HCT116 (cell line): Measurements from ENCODE around the gene GRID2. TPM values are rescaled to one million over a fixed set of nuclear protein-coding genes. Genes with fewer than 3 reads are reported as not detected.

Experiments used
- ATAC-seq: fragments of 200-7000 bp; cut with Tn5 transposase; 2 replicates; pipeline ENCODE4 v1.9.1; 2020; ENCODE audit warnings: mild to moderate bottlenecking, moderate library complexity
- BruUV-seq: library from RNA; stranded (reverse); fragments of 400-500 nt; replicated peaks from 2 replicates; lab custom pipeline; 2021; lab: Mats Ljungman, UMichigan
- CTCF ChIA-PET: fragments of 300-600 bp; sonication (Branson Sonifier 250); formaldehyde crosslinking; loops from one replicate; lab custom pipeline; 2021; ENCODE audit warnings: antibody characterized with exemption; lab: Charles Lee
- POLR2A ChIA-PET: fragments of 300-600, 350-600 bp; sonication (Branson Sonifier 250); formaldehyde crosslinking; loops from one replicate; lab custom pipeline; 2021; ENCODE audit warnings: antibody characterized with exemption; lab: Charles Lee
- RAD21 ChIA-PET, 2 experiments: fragments of 300-600 bp; sonication (Branson Sonifier 250); formaldehyde crosslinking; loops; one replicate each; lab custom pipeline; 2023; ENCODE audit warnings: low total read pairs in 2 of 2; ENCODE audit not compliant: uncharacterized antibody in 2 of 2, unreplicated experiment in 2 of 2, low non-redundant PET in 1 of 2; lab: Charles Lee
- DNase-seq: peaks from one replicate; pipeline ENCODE4 v3.0.0-alpha.2; 2010; ENCODE audit warnings: low read depth, low spot score
- H2AFZ ChIP-seq: fragments of 200-600 bp; shearing (Covaris generic), sonication (generic); 2 replicates; pipeline ENCODE4 v1.6.1; 2017; ENCODE audit warnings: low read depth, mixed run types, mixed read lengths, antibody characterized with exemption, low read length; ENCODE audit not compliant: poor library complexity, severe bottlenecking
- H3K27ac ChIP-seq: 2 replicates; pipeline ENCODE4 v1.5.1; 2012; ENCODE audit warnings: low read depth, low read length
- H3K27me3 ChIP-seq: fragments of 200-600 bp; sonication (generic); 2 replicates; pipeline ENCODE4 v1.6.1; 2016; ENCODE audit warnings: mixed run types, low read length, mixed read lengths; ENCODE audit not compliant: insufficient read depth
- H3K36me3 ChIP-seq, 2 experiments: fragments of 200-500 bp in 1 of 2; fragments of 200-600 bp in 1 of 2; sonication (Bioruptor generic) in 1 of 2; sonication (generic) in 1 of 2; 2 replicates each; pipeline versions ENCODE4 v1.5.1 to v1.6.1; 2014 to 2016; ENCODE audit warnings: low read length in 2 of 2, inconsistent platforms in 1 of 2, mixed read lengths in 1 of 2, mixed run types in 1 of 2; ENCODE audit not compliant: insufficient read depth in 2 of 2, control insufficient read depth in 1 of 2
- H3K4me1 ChIP-seq, 2 experiments: fragments of 200-600 bp in 1 of 2; sonication (generic) in 1 of 2; 2 replicates each; pipeline versions ENCODE4 v1.5.1 to v1.6.1; 2012 to 2017; ENCODE audit warnings: low read length in 2 of 2, inconsistent platforms in 1 of 2, mild to moderate bottlenecking in 1 of 2, mixed read lengths in 1 of 2, mixed run types in 1 of 2, moderate library complexity in 1 of 2; ENCODE audit not compliant: insufficient read depth in 2 of 2, control insufficient read depth in 1 of 2
- H3K4me2 ChIP-seq: fragments of 200-600 bp; sonication (generic); 2 replicates; pipeline ENCODE4 v1.6.1; 2017; ENCODE audit warnings: mixed run types, low read length, mixed read lengths
- H3K4me3 ChIP-seq, 2 experiments: fragments of 200-600 bp in 1 of 2; sonication (generic) in 1 of 2; replicated peaks in 1 of 2; 2 replicates each; pipeline ENCODE4 v1.5.1; 2011 to 2016; ENCODE audit warnings: low read length in 2 of 2, control low read depth in 1 of 2, low read depth in 1 of 2, mild to moderate bottlenecking in 1 of 2, mixed read lengths in 1 of 2, mixed run types in 1 of 2
- H3K79me2 ChIP-seq: fragments of 200-600 bp; sonication (generic); 2 replicates; pipeline ENCODE4 v1.6.1; 2017; ENCODE audit warnings: mild to moderate bottlenecking, mixed run types, low read length, moderate library complexity, mixed read lengths; ENCODE audit not compliant: insufficient read depth
- H3K9ac ChIP-seq: fragments of 200-600 bp; sonication (generic); 2 replicates; pipeline ENCODE4 v1.6.1; 2016; ENCODE audit warnings: low read length, mixed read lengths
- H3K9me2 ChIP-seq: fragments of 200-600 bp; sonication (generic), shearing (Covaris generic); 2 replicates; pipeline ENCODE4 v1.6.1; 2017; ENCODE audit warnings: mixed run types, mild to moderate bottlenecking, moderate library complexity; ENCODE audit not compliant: insufficient read depth
- H3K9me3 ChIP-seq, 2 experiments: fragments of 200-500 bp in 1 of 2; fragments of 200-600 bp in 1 of 2; sonication (Bioruptor generic) in 1 of 2; sonication (generic) in 1 of 2; 2 replicates each; pipeline ENCODE4 v1.6.1; 2014 to 2017; ENCODE audit warnings: low read length in 2 of 2, mixed read lengths in 2 of 2, inconsistent platforms in 1 of 2, low read depth in 1 of 2, mild to moderate bottlenecking in 1 of 2, mixed run types in 1 of 2, moderate library complexity in 1 of 2; ENCODE audit not compliant: control insufficient read depth in 1 of 2, insufficient read depth in 1 of 2
- H4K20me1 ChIP-seq: fragments of 200-600 bp; sonication (generic), shearing (Covaris generic); 2 replicates; pipeline ENCODE4 v1.6.1; 2017; ENCODE audit warnings: mixed run types, mild to moderate bottlenecking, moderate library complexity; ENCODE audit not compliant: insufficient read depth
- ATF3 ChIP-seq: IDR thresholded peaks from 2 replicates; pipeline ENCODE4 v1.6.1; 2012
- CBX3 ChIP-seq: IDR thresholded peaks from 2 replicates; pipeline ENCODE4 v1.6.1; 2012; ENCODE audit warnings: low read depth
- ELF1 ChIP-seq: IDR thresholded peaks from 2 replicates; pipeline ENCODE4 v1.6.1; 2012; ENCODE audit warnings: low read depth, borderline replicate concordance
- EZH2phosphoT487 ChIP-seq: fragments of 200-600 bp; IDR thresholded peaks from 2 replicates; pipeline ENCODE4 v1.6.1; 2018; ENCODE audit warnings: antibody characterized with exemption, borderline replicate concordance
- FOSL1 ChIP-seq: IDR thresholded peaks from 2 replicates; pipeline ENCODE4 v1.6.1; 2012; ENCODE audit warnings: low read depth
- JUND ChIP-seq: IDR thresholded peaks from 2 replicates; pipeline ENCODE4 v1.6.1; 2012
- MAX ChIP-seq: IDR thresholded peaks from 2 replicates; pipeline ENCODE4 v1.6.1; 2012
- POLR2AphosphoS5 ChIP-seq: IDR thresholded peaks from 2 replicates; pipeline ENCODE4 v1.6.1; 2011; ENCODE audit warnings: mild to moderate bottlenecking, low read depth, low read length, moderate library complexity
- SP1 ChIP-seq: IDR thresholded peaks from 2 replicates; pipeline ENCODE4 v1.6.1; 2012; ENCODE audit warnings: low read depth
- TCF7L2 ChIP-seq: IDR thresholded peaks from 2 replicates; pipeline ENCODE4 v1.7.0; 2011; ENCODE audit warnings: borderline replicate concordance, inconsistent platforms; ENCODE audit not compliant: insufficient read depth, insufficient read length; ENCODE audit errors: extremely low read depth
- YY1 ChIP-seq: IDR thresholded peaks from 2 replicates; pipeline ENCODE4 v1.6.1; 2011; ENCODE audit warnings: low read length, low read depth, moderate library complexity, mild to moderate bottlenecking; ENCODE audit not compliant: insufficient replicate concordance; ENCODE audit errors: extremely low read depth
- ZFX ChIP-seq: fragments of 450-650 bp; IDR thresholded peaks from 2 replicates; pipeline ENCODE4 v1.6.1; 2017
- ZNF274 ChIP-seq: fragments of 200-500 bp; sonication (Bioruptor generic); IDR thresholded peaks from 2 replicates; pipeline ENCODE4 v1.6.1; 2014; ENCODE audit warnings: mild to moderate bottlenecking, low read depth, low read length, inconsistent platforms
- intact Hi-C: fragments of 100-400 bp; cut with micrococcal nuclease; formaldehyde crosslinking; loops from 2 replicates; pipeline ENCODE4 v1.10.0; 2022
- total RNA-seq: library from RNA; stranded (reverse); gene quantifications from one replicate; pipeline ENCODE4 v1.2.1, GENCODE V29; 2021; ENCODE audit not compliant: unreplicated experiment
- TF ChIP-seq, protein P1 (sequence below): IDR thresholded peaks from 2 replicates; pipeline ENCODE4 v1.6.1; 2012; ENCODE audit warnings: low read depth
- TF ChIP-seq, protein P2 (sequence below): IDR thresholded peaks from 2 replicates; pipeline ENCODE4 v1.6.1; 2011; ENCODE audit warnings: mild to moderate bottlenecking, low read length, moderate library complexity; ENCODE audit not compliant: insufficient replicate concordance; ENCODE audit errors: extremely low read depth

Gene GRID2
- total RNA-seq, 1 experiment from 2014 or later: not detected

GRCh38 chr4:92524131-92524530 lies 220.4 kb downstream of the GRID2 start (continued):
- no peak for TF ChIP-seq MAX
- no peak for TF ChIP-seq CBX3

- no peak overlapping the region for H3K4me3 ChIP-seq
- BruUV-seq: no TSS peak
- no peaks in the 10 kb centered on the region for H4K20me1 ChIP-seq
- no peaks in the 10 kb centered on the region for H3K79me2 ChIP-seq
- ChIA-PET RAD21 (no interaction called here), CTCF (no interaction called here), POLR2A (no interaction called here)
- intact Hi-C loops: no loop called here
- no peaks in the 10 kb centered on the region for H3K36me3 ChIP-seq
- H3K9ac ChIP-seq: no peak overlapping the region
- ATAC-seq (no peak), DNase-seq (no peak)
- H3K27ac ChIP-seq: no peak overlapping the region
- TF ChIP-seq ZFX: no peak
- no peak for TF ChIP-seq CBX3
- no peak for TF ChIP-seq EZH2phosphoT487
- no peak for TF ChIP-seq YY1
- no peak for TF ChIP-seq TCF7L2
- no peaks in the 10 kb centered on the region for H3K27me3 ChIP-seq
- no peaks in the 10 kb centered on the region for H3K4me1 ChIP-seq
- H3K9me3 ChIP-seq: no peaks in the 10 kb centered on the region
- no peaks in the 10 kb centered on the region for H3K9me2 ChIP-seq
- H3K4me2 ChIP-seq: no peak overlapping the region
- H2AFZ ChIP-seq: no peak overlapping the region
Observed at GRCh38 chr4:92528541-92528940, 224.8 kb downstream of the GRID2 start.

- Histone ChIP-seq H4K20me1 (no peaks in the 10 kb centered on the region), H3K27ac (no peak overlapping the region), H2AFZ (no peak overlapping the region), H3K36me3 (no peaks in the 10 kb centered on the region), H3K27me3 (no peaks in the 10 kb centered on the region), H3K4me1 (no peaks in the 10 kb centered on the region), H3K4me3 (no peak overlapping the region), H3K4me2 (no peak overlapping the region), H3K9me3 (no peaks in the 10 kb centered on the region), H3K79me2 (no peaks in the 10 kb centered on the region), H3K9me2 (no peaks in the 10 kb centered on the region), H3K9ac (no peak overlapping the region)
- DNase-seq (no peak), ATAC-seq (no peak)
- RAD21 ChIA-PET: no interaction called here
- intact Hi-C loops: no loop called here
- POLR2A ChIA-PET: no interaction called here
- CTCF ChIA-PET: no interaction called here
- no TSS peak for BruUV-seq
- TF ChIP-seq SP1: no peak
- no peak for TF ChIP-seq JUND
- TF ChIP-seq ZNF274: no peak
- no peak for TF ChIP-seq FOSL1
- no peak for TF ChIP-seq ATF3
- TF ChIP-seq, protein P1, sequence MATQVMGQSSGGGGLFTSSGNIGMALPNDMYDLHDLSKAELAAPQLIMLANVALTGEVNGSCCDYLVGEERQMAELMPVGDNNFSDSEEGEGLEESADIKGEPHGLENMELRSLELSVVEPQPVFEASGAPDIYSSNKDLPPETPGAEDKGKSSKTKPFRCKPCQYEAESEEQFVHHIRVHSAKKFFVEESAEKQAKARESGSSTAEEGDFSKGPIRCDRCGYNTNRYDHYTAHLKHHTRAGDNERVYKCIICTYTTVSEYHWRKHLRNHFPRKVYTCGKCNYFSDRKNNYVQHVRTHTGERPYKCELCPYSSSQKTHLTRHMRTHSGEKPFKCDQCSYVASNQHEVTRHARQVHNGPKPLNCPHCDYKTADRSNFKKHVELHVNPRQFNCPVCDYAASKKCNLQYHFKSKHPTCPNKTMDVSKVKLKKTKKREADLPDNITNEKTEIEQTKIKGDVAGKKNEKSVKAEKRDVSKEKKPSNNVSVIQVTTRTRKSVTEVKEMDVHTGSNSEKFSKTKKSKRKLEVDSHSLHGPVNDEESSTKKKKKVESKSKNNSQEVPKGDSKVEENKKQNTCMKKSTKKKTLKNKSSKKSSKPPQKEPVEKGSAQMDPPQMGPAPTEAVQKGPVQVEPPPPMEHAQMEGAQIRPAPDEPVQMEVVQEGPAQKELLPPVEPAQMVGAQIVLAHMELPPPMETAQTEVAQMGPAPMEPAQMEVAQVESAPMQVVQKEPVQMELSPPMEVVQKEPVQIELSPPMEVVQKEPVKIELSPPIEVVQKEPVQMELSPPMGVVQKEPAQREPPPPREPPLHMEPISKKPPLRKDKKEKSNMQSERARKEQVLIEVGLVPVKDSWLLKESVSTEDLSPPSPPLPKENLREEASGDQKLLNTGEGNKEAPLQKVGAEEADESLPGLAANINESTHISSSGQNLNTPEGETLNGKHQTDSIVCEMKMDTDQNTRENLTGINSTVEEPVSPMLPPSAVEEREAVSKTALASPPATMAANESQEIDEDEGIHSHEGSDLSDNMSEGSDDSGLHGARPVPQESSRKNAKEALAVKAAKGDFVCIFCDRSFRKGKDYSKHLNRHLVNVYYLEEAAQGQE: no peak
- TF ChIP-seq POLR2AphosphoS5: no peak
- no peak for TF ChIP-seq ELF1
- TF ChIP-seq ZFX: no peak
- TF ChIP-seq, protein P2, sequence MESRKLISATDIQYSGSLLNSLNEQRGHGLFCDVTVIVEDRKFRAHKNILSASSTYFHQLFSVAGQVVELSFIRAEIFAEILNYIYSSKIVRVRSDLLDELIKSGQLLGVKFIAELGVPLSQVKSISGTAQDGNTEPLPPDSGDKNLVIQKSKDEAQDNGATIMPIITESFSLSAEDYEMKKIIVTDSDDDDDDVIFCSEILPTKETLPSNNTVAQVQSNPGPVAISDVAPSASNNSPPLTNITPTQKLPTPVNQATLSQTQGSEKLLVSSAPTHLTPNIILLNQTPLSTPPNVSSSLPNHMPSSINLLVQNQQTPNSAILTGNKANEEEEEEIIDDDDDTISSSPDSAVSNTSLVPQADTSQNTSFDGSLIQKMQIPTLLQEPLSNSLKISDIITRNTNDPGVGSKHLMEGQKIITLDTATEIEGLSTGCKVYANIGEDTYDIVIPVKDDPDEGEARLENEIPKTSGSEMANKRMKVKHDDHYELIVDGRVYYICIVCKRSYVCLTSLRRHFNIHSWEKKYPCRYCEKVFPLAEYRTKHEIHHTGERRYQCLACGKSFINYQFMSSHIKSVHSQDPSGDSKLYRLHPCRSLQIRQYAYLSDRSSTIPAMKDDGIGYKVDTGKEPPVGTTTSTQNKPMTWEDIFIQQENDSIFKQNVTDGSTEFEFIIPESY: no peak
Observed at GRCh38 chr4:92529510-92529909, 225.7 kb downstream of the GRID2 start.
